Measurements from ENCODE around the gene NRIP1.

NRIP1 gene

GRCh38 chr21:14988760-14989159 lies 76.0 kb downstream of the NRIP1 start:
- Histone ChIP-seq H3K27me3 (replicated peaks; ENCODE audit: insufficient read depth, low read length) (no peaks in the 10 kb centered on the region), H4K20me1 (ENCODE audit: insufficient read depth, low read length) (no peaks in the 10 kb centered on the region), H3K9me3 (replicated peaks; ENCODE audit: insufficient read depth, low read length) (no peaks in the 10 kb centered on the region), H3K4me3 (ENCODE audit: low read length) (no peak overlapping the region), H3K4me2 (ENCODE audit: low read depth, low read length) (no peak overlapping the region), H3K36me3 (replicated peaks; ENCODE audit: insufficient read depth, low read length) (no peaks in the 10 kb centered on the region), H2AFZ (ENCODE audit: low read length) (no peak overlapping the region), H3K9ac (ENCODE audit: low read length) (no peak overlapping the region), H3K9me2 (replicated peaks; ENCODE audit: insufficient read depth, low read length) (no peaks in the 10 kb centered on the region), H3K79me2 (ENCODE audit: low read length) (no peaks in the 10 kb centered on the region), H3K27ac (ENCODE audit: low read length) (no peak overlapping the region), H3F3A (ENCODE audit: insufficient read depth, low read length) (no peaks in the 10 kb centered on the region), H3K4me1 (ENCODE audit: low read length) (no peaks in the 10 kb centered on the region)
- TF ChIP-seq EZH2 (optimal IDR thresholded peaks at IDR 0.05; ENCODE audit: low read depth, low read length) = no peak
- TF ChIP-seq, protein P1, sequence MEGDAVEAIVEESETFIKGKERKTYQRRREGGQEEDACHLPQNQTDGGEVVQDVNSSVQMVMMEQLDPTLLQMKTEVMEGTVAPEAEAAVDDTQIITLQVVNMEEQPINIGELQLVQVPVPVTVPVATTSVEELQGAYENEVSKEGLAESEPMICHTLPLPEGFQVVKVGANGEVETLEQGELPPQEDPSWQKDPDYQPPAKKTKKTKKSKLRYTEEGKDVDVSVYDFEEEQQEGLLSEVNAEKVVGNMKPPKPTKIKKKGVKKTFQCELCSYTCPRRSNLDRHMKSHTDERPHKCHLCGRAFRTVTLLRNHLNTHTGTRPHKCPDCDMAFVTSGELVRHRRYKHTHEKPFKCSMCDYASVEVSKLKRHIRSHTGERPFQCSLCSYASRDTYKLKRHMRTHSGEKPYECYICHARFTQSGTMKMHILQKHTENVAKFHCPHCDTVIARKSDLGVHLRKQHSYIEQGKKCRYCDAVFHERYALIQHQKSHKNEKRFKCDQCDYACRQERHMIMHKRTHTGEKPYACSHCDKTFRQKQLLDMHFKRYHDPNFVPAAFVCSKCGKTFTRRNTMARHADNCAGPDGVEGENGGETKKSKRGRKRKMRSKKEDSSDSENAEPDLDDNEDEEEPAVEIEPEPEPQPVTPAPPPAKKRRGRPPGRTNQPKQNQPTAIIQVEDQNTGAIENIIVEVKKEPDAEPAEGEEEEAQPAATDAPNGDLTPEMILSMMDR (IDR thresholded peaks at IDR 0.05; ENCODE audit: low read length) = no peak
- TF ChIP-seq EZH2phosphoT487 (IDR thresholded peaks at IDR 0.05; ENCODE audit: low read length) = no peak
- DNase-seq = no peak

GRCh38 chr21:14987370-14988170 lies 77.2 kb downstream of the NRIP1 start:
- H3K9ac ChIP-seq (ENCODE audit: low read length) = no peak overlapping the region
- H3K9me3 ChIP-seq (replicated peaks; ENCODE audit: insufficient read depth, low read length) = no peaks in the 10 kb centered on the region
- no peak overlapping the region for H3K27ac ChIP-seq (ENCODE audit: low read length)
- no peaks in the 10 kb centered on the region for H3K79me2 ChIP-seq (ENCODE audit: low read length)
- no peak overlapping the region for H3K4me3 ChIP-seq (ENCODE audit: low read length)
- no peaks in the 10 kb centered on the region for H3K9me2 ChIP-seq (replicated peaks; ENCODE audit: insufficient read depth, low read length)
- no peaks in the 10 kb centered on the region for H3K4me1 ChIP-seq (ENCODE audit: low read length)
- DNase-seq = no peak
- no peaks in the 10 kb centered on the region for H4K20me1 ChIP-seq (ENCODE audit: insufficient read depth, low read length)
- H2AFZ ChIP-seq (ENCODE audit: low read length) = no peak overlapping the region
- H3K4me2 ChIP-seq (ENCODE audit: low read depth, low read length) = no peak overlapping the region
- no peaks in the 10 kb centered on the region for H3K27me3 ChIP-seq (replicated peaks; ENCODE audit: insufficient read depth, low read length)
- no peaks in the 10 kb centered on the region for H3K36me3 ChIP-seq (replicated peaks; ENCODE audit: insufficient read depth, low read length)
- TF ChIP-seq, protein P1 (IDR thresholded peaks at IDR 0.05; ENCODE audit: low read length) = no peak
- TF ChIP-seq EZH2 (optimal IDR thresholded peaks at IDR 0.05; ENCODE audit: low read depth, low read length) (no peak), EZH2phosphoT487 (IDR thresholded peaks at IDR 0.05; ENCODE audit: low read length) (no peak)
- no peaks in the 10 kb centered on the region for H3F3A ChIP-seq (ENCODE audit: insufficient read depth, low read length)

DNA sequence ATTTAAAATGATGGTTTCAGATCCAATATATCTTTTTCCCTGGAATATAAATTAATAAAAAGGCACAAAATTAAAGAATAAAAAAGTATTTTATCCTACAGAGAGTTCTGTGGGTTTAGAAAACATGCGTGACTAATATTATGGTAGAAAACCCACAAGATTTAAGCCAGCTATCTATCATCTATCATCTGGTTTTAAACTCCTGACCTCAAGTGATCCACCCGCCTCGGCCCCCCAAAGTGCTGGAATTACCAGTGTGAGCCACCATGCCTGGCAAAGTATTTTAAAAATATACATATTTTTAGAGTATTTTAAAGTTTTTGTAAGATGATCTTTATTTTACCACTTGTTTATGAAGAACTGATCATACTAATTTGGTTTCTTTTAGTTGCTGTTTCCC lies 79.5 kb downstream of the NRIP1 start:
- no peaks in the 10 kb centered on the region for H3K4me1 ChIP-seq (ENCODE audit: low read length)
- no peaks in the 10 kb centered on the region for H3K9me3 ChIP-seq (replicated peaks; ENCODE audit: insufficient read depth, low read length)
- no peak overlapping the region for H3K4me2 ChIP-seq (ENCODE audit: low read depth, low read length)
- H3K36me3 ChIP-seq (replicated peaks; ENCODE audit: insufficient read depth, low read length) = no peaks in the 10 kb centered on the region
- no peak overlapping the region for H2AFZ ChIP-seq (ENCODE audit: low read length)
- no peak for DNase-seq
- H3F3A ChIP-seq (ENCODE audit: insufficient read depth, low read length) = no peaks in the 10 kb centered on the region
- no peaks in the 10 kb centered on the region for H4K20me1 ChIP-seq (ENCODE audit: insufficient read depth, low read length)
- no peaks in the 10 kb centered on the region for H3K79me2 ChIP-seq (ENCODE audit: low read length)
- no peaks in the 10 kb centered on the region for H3K9me2 ChIP-seq (replicated peaks; ENCODE audit: insufficient read depth, low read length)
- no peak overlapping the region for H3K4me3 ChIP-seq (ENCODE audit: low read length)
- no peak overlapping the region for H3K9ac ChIP-seq (ENCODE audit: low read length)
- no peak overlapping the region for H3K27ac ChIP-seq (ENCODE audit: low read length)
- TF ChIP-seq, protein P1 (IDR thresholded peaks at IDR 0.05; ENCODE audit: low read length) = no peak
- TF ChIP-seq EZH2 (optimal IDR thresholded peaks at IDR 0.05; ENCODE audit: low read depth, low read length) = no peak
- no peak for TF ChIP-seq EZH2phosphoT487 (IDR thresholded peaks at IDR 0.05; ENCODE audit: low read length)
- no peaks in the 10 kb centered on the region for H3K27me3 ChIP-seq (replicated peaks; ENCODE audit: insufficient read depth, low read length)
